Activated CD8-positive, alpha-beta memory T cell treated with anti-CD3 and anti-CD28 coated beads, Interleukin-2, amount 10 ng/mL, durations not matched to agents 7 days and 5 days (primary cell): ENCODE results near the gene SLC2A4. TPM values are rescaled to one million over a fixed set of nuclear protein-coding genes. Genes with fewer than 3 reads are reported as not detected.

ENCODE experiments used
- total RNA-seq, 2 experiments: library from RNA; stranded (reverse); gene quantifications; one replicate each; pipeline ENCODE4 v1.2.3, GENCODE V29; 2021

The SLC2A4 gene
- total RNA-seq, 2 experiments from 2014 or later, result not detected

Other genes with a start within 250 kb of the SLC2A4 start
- gene SLC16A13, start 245.7 kb upstream of the SLC2A4 start, total RNA-seq, result 10 to 100 TPM; 19.0 to 34.1 TPM
- gene SLC16A11, start 237.6 kb upstream of the SLC2A4 start, total RNA-seq, result 1 to 10 TPM; 1.2 to 1.3 TPM
- gene CLEC10A, start 201.5 kb upstream of the SLC2A4 start, total RNA-seq, result not detected
- gene ASGR2, start 166.9 kb upstream of the SLC2A4 start, total RNA-seq, result not detected
- under 1 TPM; 0.35 to 0.38 TPM for gene ASGR1, start 102.3 kb upstream of the SLC2A4 start, total RNA-seq
- gene DLG4, start 61.9 kb upstream of the SLC2A4 start, total RNA-seq, result 1 to 10 TPM; 4.9 to 5.3 TPM
- gene ACADVL, start 61.8 kb upstream of the SLC2A4 start, total RNA-seq, result 100 to 1,000 TPM; 411 to 423 TPM
- 10 to 100 TPM; 52.7 to 62.0 TPM for gene DVL2, start 47.2 kb upstream of the SLC2A4 start, total RNA-seq
- gene PHF23, start 42.3 kb upstream of the SLC2A4 start, total RNA-seq, result 10 to 100 TPM; 42.1 to 53.2 TPM
- 100 to 1,000 TPM; 207 to 231 TPM for gene GABARAP, start 39.3 kb upstream of the SLC2A4 start, total RNA-seq
- 100 to 1,000 TPM; 162 to 192 TPM for gene CTDNEP1, start 30.0 kb upstream of the SLC2A4 start, total RNA-seq
- gene ELP5, start 29.5 kb upstream of the SLC2A4 start, total RNA-seq, result 10 to 100 TPM; 56.5 to 70.4 TPM
- gene CLDN7, start 19.2 kb upstream of the SLC2A4 start, total RNA-seq, result 1 to 10 TPM in 1 of 2 experiments, under 1 TPM in 1; 0.66 to 1.9 TPM
- gene YBX2, start 12.9 kb downstream of the SLC2A4 start, total RNA-seq, result 1 to 10 TPM in 1 of 2 experiments, under 1 TPM in 1; 0.35 to 1.4 TPM
- 100 to 1,000 TPM; 575 to 853 TPM for gene EIF5A, start 25.9 kb downstream of the SLC2A4 start, total RNA-seq
- gene GPS2, start 33.6 kb downstream of the SLC2A4 start, total RNA-seq, result 10 to 100 TPM; 83.7 to 85.1 TPM
- gene NEURL4, start 47.6 kb downstream of the SLC2A4 start, total RNA-seq, result 10 to 100 TPM; 43.7 to 44.8 TPM
- 100 to 1,000 TPM; 594 to 712 TPM for gene ACAP1, start 54.8 kb downstream of the SLC2A4 start, total RNA-seq
- gene KCTD11, start 70.4 kb downstream of the SLC2A4 start, total RNA-seq, result 1 to 10 TPM; 6.0 to 6.1 TPM
- gene TMEM95, start 73.4 kb downstream of the SLC2A4 start, total RNA-seq, result not detected
- gene TNK1, start 99.4 kb downstream of the SLC2A4 start, total RNA-seq, result under 1 TPM; 0.54 to 0.61 TPM
- 10 to 100 TPM; 65.5 to 74.2 TPM for gene PLSCR3, start 112.8 kb downstream of the SLC2A4 start, total RNA-seq
- 10 to 100 TPM; 47.5 to 56.1 TPM for gene TMEM256, start 122.4 kb downstream of the SLC2A4 start, total RNA-seq
- 1 to 10 TPM; 2.0 to 3.5 TPM for gene NLGN2, start 126.1 kb downstream of the SLC2A4 start, total RNA-seq
- not detected for gene SPEM1, start 138.6 kb downstream of the SLC2A4 start, total RNA-seq
- not detected for gene SPEM2, start 143.9 kb downstream of the SLC2A4 start, total RNA-seq
- not detected for gene SPEM3, start 147.1 kb downstream of the SLC2A4 start, total RNA-seq
- 10 to 100 TPM; 13.9 to 16.7 TPM for gene TMEM102, start 153.7 kb downstream of the SLC2A4 start, total RNA-seq
- gene FGF11, start 157.8 kb downstream of the SLC2A4 start, total RNA-seq, result 1 to 10 TPM; 3.6 to 4.1 TPM
- gene CHRNB1, start 163.3 kb downstream of the SLC2A4 start, total RNA-seq, result 10 to 100 TPM; 10.4 to 13.1 TPM
- gene ZBTB4, start 197.9 kb downstream of the SLC2A4 start, total RNA-seq, result 10 to 100 TPM; 24.5 to 27.7 TPM
- gene SLC35G6, start 199.7 kb downstream of the SLC2A4 start, total RNA-seq, result not detected
- 100 to 1,000 TPM; 198 to 228 TPM for gene POLR2A, start 202.6 kb downstream of the SLC2A4 start, total RNA-seq